Fibroblast of lung (primary cell): ENCODE data around the gene MGST2.

Experiments used
- EZH2 ChIP-seq: IDR thresholded peaks from 2 replicates; pipeline ENCODE4 v1.5.1; 2012; ENCODE audit warnings: low read length, control low read depth, mild to moderate bottlenecking; ENCODE audit errors: missing control alignments
- TF ChIP-seq, protein P1 (sequence below), 2 donors: IDR thresholded peaks in 1 of 2; conservative IDR thresholded peaks in 1 of 2; 1 replicate in 1 of 2; 2 replicates in 1 of 2; pipeline ENCODE4 v1.5.1; 2011 to 2012; ENCODE audit warnings: low read length in 2 of 2, control low read depth in 1 of 2, inconsistent platforms in 1 of 2, low read depth in 1 of 2, mild to moderate bottlenecking in 1 of 2

DNA sequence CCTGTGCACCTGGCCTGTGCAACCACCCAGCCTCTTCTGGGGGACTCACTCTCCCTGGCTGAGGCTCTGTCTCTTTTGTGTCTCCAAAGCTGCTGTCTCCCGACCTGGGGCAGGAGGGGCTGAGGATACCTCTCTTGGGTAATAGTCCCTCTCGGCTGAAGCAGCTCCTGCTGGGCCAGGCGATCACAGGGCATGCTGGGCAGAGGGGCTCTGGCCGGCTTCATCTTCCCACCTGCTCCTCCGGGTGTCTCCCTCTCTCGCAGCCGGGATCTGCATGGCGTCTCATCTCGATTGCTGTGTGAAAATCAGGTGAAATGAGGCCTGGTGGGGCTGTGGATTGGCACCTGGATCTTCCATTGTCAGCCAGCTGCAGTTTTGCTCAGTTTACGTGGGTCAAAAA is 53.2 kb downstream of the MGST2 start:
- TF ChIP-seq, protein P1, sequence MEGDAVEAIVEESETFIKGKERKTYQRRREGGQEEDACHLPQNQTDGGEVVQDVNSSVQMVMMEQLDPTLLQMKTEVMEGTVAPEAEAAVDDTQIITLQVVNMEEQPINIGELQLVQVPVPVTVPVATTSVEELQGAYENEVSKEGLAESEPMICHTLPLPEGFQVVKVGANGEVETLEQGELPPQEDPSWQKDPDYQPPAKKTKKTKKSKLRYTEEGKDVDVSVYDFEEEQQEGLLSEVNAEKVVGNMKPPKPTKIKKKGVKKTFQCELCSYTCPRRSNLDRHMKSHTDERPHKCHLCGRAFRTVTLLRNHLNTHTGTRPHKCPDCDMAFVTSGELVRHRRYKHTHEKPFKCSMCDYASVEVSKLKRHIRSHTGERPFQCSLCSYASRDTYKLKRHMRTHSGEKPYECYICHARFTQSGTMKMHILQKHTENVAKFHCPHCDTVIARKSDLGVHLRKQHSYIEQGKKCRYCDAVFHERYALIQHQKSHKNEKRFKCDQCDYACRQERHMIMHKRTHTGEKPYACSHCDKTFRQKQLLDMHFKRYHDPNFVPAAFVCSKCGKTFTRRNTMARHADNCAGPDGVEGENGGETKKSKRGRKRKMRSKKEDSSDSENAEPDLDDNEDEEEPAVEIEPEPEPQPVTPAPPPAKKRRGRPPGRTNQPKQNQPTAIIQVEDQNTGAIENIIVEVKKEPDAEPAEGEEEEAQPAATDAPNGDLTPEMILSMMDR (conservative IDR thresholded peaks at IDR 0.05 in 1 of 2, IDR thresholded peaks at IDR 0.05 in 1 of 2; ENCODE audit: low read depth in 1 of 2, low read length in 2 of 2) = no peak
- no peak for TF ChIP-seq EZH2
